ENCODE results near the gene SHLD3. TPM values are rescaled to one million over a fixed set of nuclear protein-coding genes. Genes with fewer than 3 reads are reported as not detected.
"Not testable (repeated sequence)": the region's sequence is repeated elsewhere in the genome, so short reads cannot be mapped to it uniquely, and the experiment has no call there.

SHLD3 gene
- 2.4 TPM for total RNA-seq
- long read RNA-seq, partial matches to known transcripts, result 0 of 1 reads
- long read RNA-seq, other reads (novel, unspliced or antisense), result 0 of 1 reads

GRCh38 chr5:65624571-65625555 lies at the start of gene SHLD3, which contains the start of gene TRAPPC13:
SHLD3 (plus strand) TSS chr5:65625027; CDS start chr5:65629588, 4,561 bp downstream.
TRAPPC13 (plus strand) TSS chr5:65625027; CDS start chr5:65625061, 34 bp downstream.
- peaks cover 69% of the 10 kb centered on the region for H3K4me1 ChIP-seq
- no peaks in the 10 kb centered on the region for H3K27me3 ChIP-seq (ENCODE audit: low read depth)
- TF ChIP-seq CTCF (IDR thresholded peaks at IDR 0.05; ENCODE audit: borderline replicate concordance), result peak; percentile 30
- no peaks in the 10 kb centered on the region for H3K9me3 ChIP-seq (replicated peaks)
- intact Hi-C loops (cut with micrococcal nuclease), result no loop called here
- DNase-seq, result peak; percentile 74
- peaks cover 11% of the 10 kb centered on the region for H3K36me3 ChIP-seq
- H3K4me3 ChIP-seq, result peak within 1 kb of the TSS; percentile 74
- H3K27ac ChIP-seq (replicated peaks), result peak within 1 kb of the TSS; percentile 95

GRCh38 chr5:65577141-65577540 lies 47.7 kb upstream of the SHLD3 start:
- intact Hi-C loops (cut with micrococcal nuclease), result no loop called here
- H3K36me3 ChIP-seq, result peaks cover 59% of the 10 kb centered on the region
- no peaks in the 10 kb centered on the region for H3K27me3 ChIP-seq (ENCODE audit: low read depth)
- TF ChIP-seq CTCF (IDR thresholded peaks at IDR 0.05; ENCODE audit: borderline replicate concordance), result no peak
- no peaks in the 10 kb centered on the region for H3K9me3 ChIP-seq (replicated peaks)
- H3K27ac ChIP-seq (replicated peaks), result no peak overlapping the region
- DNase-seq, result no peak
- H3K4me1 ChIP-seq, result peaks cover 4% of the 10 kb centered on the region
- no peak overlapping the region for H3K4me3 ChIP-seq

- H3K27me3 ChIP-seq (ENCODE audit: low read depth), result no peaks in the 10 kb centered on the region
- no peak for TF ChIP-seq CTCF (IDR thresholded peaks at IDR 0.05; ENCODE audit: borderline replicate concordance)
- no peak for DNase-seq
- intact Hi-C loops (cut with micrococcal nuclease), result no loop called here
- no peak overlapping the region for H3K27ac ChIP-seq (replicated peaks)
- H3K9me3 ChIP-seq (replicated peaks), result no peaks in the 10 kb centered on the region
- H3K4me3 ChIP-seq, result no peak overlapping the region
- peaks cover 97% of the 10 kb centered on the region for H3K36me3 ChIP-seq
- no peaks in the 10 kb centered on the region for H3K4me1 ChIP-seq
Measured at GRCh38 chr5:65588694-65589093, 36.1 kb upstream of the SHLD3 start.

GRCh38 chr5:65601761-65602160 lies 23.1 kb upstream of the SHLD3 start:
- H3K27me3 ChIP-seq (ENCODE audit: low read depth); intact Hi-C loops (cut with micrococcal nuclease): not testable (repeated sequence)
- peaks cover 93% of the 10 kb centered on the region for H3K36me3 ChIP-seq

GRCh38 chr5:65611524-65611923 lies 13.3 kb upstream of the SHLD3 start:
- Histone ChIP-seq H3K4me3 (no peak overlapping the region), H3K4me1 (no peaks in the 10 kb centered on the region), H3K27ac (replicated peaks) (no peak overlapping the region), H3K9me3 (replicated peaks) (no peaks in the 10 kb centered on the region), H3K36me3 (peaks cover 90% of the 10 kb centered on the region), H3K27me3 (ENCODE audit: low read depth) (no peaks in the 10 kb centered on the region)
- no peak for DNase-seq
- no peak for TF ChIP-seq CTCF (IDR thresholded peaks at IDR 0.05; ENCODE audit: borderline replicate concordance)
- intact Hi-C loops (cut with micrococcal nuclease), result no loop called here

More at GRCh38 chr5:65601761-65602160, 23.1 kb upstream of the SHLD3 start:
- not testable (repeated sequence) for H3K27ac ChIP-seq (replicated peaks); H3K4me3 ChIP-seq; H3K4me1 ChIP-seq; DNase-seq; H3K9me3 ChIP-seq (replicated peaks)

Measured in left ventricle myocardium inferior (tissue), 1 donor.